PC-3 (cell line): Measurements from ENCODE around the gene UBE3D. TPM values are rescaled to one million over a fixed set of nuclear protein-coding genes. Genes with fewer than 3 reads are reported as not detected.

Experiments
- ATAC-seq: fragments of 200-7000 bp; cut with Tn5 transposase; 2 replicates; pipeline ENCODE4 v1.9.1; 2020; ENCODE audit warnings: mild to moderate bottlenecking, moderate library complexity
- BruUV-seq: library from RNA; stranded (reverse); fragments of 400-500 nt; replicated peaks from 2 replicates; lab custom pipeline; 2021; lab: Mats Ljungman, UMichigan
- CTCF ChIA-PET: fragments of 300-600 bp; sonication (Branson Sonifier 250); formaldehyde crosslinking; loops from one replicate; lab custom pipeline; 2022; ENCODE audit warnings: antibody characterized with exemption; lab: Charles Lee
- POLR2A ChIA-PET: fragments of 300-600 bp; sonication (Branson Sonifier 250); formaldehyde crosslinking; loops from one replicate; lab custom pipeline; 2022; ENCODE audit warnings: antibody characterized with exemption; ENCODE audit not compliant: unreplicated experiment; lab: Charles Lee
- DNase-seq: peaks from one replicate; pipeline ENCODE4 v3.0.0-alpha.2; 2015
- H2AFZ ChIP-seq: fragments of 300-600 bp; sonication (generic); 2 replicates; pipeline ENCODE4 v1.6.0; 2016; ENCODE audit warnings: antibody characterized with exemption, low read length
- H3F3A ChIP-seq: fragments of 300-600 bp; sonication (generic); one replicate; pipeline ENCODE4 v1.6.0; 2017; ENCODE audit warnings: antibody characterized with exemption, low read length, control low read depth, mild to moderate bottlenecking; ENCODE audit not compliant: unreplicated experiment
- H3K27ac ChIP-seq: fragments of 300-600 bp; sonication (generic); 2 replicates; pipeline ENCODE4 v1.5.1; 2016; ENCODE audit warnings: mild to moderate bottlenecking, low read length
- H3K27me3 ChIP-seq: fragments of 300-600 bp; sonication (generic); 2 replicates; pipeline ENCODE4 v1.6.1; 2016; ENCODE audit warnings: low read length, mixed read lengths
- H3K36me3 ChIP-seq: fragments of 300-600 bp; sonication (generic); 2 replicates; pipeline ENCODE4 v1.6.1; 2016; ENCODE audit warnings: low read depth, mixed run types, low read length, mixed read lengths
- H3K4me1 ChIP-seq: fragments of 300-600 bp; sonication (generic); 2 replicates; pipeline ENCODE4 v1.5.1; 2016; ENCODE audit warnings: low read length; ENCODE audit not compliant: insufficient read depth
- H3K4me2 ChIP-seq: fragments of 300-600 bp; sonication (generic); 2 replicates; pipeline ENCODE4 v1.6.0; 2016; ENCODE audit warnings: low read length
- H3K4me3 ChIP-seq: fragments of 300-600 bp; sonication (generic); 2 replicates; pipeline ENCODE4 v1.5.1; 2016; ENCODE audit warnings: mild to moderate bottlenecking, low read length, mixed read lengths
- H3K79me2 ChIP-seq: fragments of 300-600 bp; sonication (generic); 2 replicates; pipeline ENCODE4 v1.6.1; 2017; ENCODE audit warnings: low read length, mixed read lengths
- H3K9ac ChIP-seq: fragments of 300-600 bp; sonication (generic); 2 replicates; pipeline ENCODE4 v1.6.0; 2016; ENCODE audit warnings: mild to moderate bottlenecking, low read length
- H3K9me2 ChIP-seq: fragments of 300-600 bp; sonication (generic); replicated peaks from 2 replicates; pipeline ENCODE4 v1.6.1; 2016; ENCODE audit warnings: mixed run types, low read length, mixed read lengths
- H3K9me3 ChIP-seq: fragments of 300-600 bp; sonication (generic); 2 replicates; pipeline ENCODE4 v1.6.1; 2016; ENCODE audit warnings: low read length, mixed read lengths
- H4K20me1 ChIP-seq: fragments of 300-600 bp; sonication (generic); 2 replicates; pipeline ENCODE4 v1.6.1; 2016; ENCODE audit warnings: low read length, mixed read lengths
- EZH2 ChIP-seq: fragments of 300-600 bp; sonication (generic); IDR thresholded peaks from one replicate; pipeline ENCODE4 v1.6.1; 2017; ENCODE audit warnings: antibody characterized with exemption, mild to moderate bottlenecking, low read length; ENCODE audit not compliant: unreplicated experiment
- EZH2phosphoT487 ChIP-seq: fragments of 300-600 bp; sonication (generic); IDR thresholded peaks from 2 replicates; pipeline ENCODE4 v1.6.1; 2018; ENCODE audit warnings: mild to moderate bottlenecking, antibody characterized with exemption, low read length, borderline replicate concordance
- intact Hi-C: fragments of 100-400 bp; cut with micrococcal nuclease; formaldehyde crosslinking; loops from 2 replicates; pipeline ENCODE4 v1.9.0; 2023
- total RNA-seq: library from RNA; depleted of rRNA; stranded (reverse); fragments of >200 nt; gene quantifications from 2 replicates; pipeline ENCODE4 v1.2.3, GENCODE V29; 2014
- TF ChIP-seq, protein P1 (sequence below): fragments of 300-600 bp; sonication (generic); conservative IDR thresholded peaks from 2 replicates; pipeline ENCODE4 v1.5.1; 2017; ENCODE audit warnings: antibody characterized with exemption, low read depth, mild to moderate bottlenecking, low read length

Gene UBE3D
- total RNA-seq, 1 experiment from 2014 or later = 5.0 TPM

DNA sequence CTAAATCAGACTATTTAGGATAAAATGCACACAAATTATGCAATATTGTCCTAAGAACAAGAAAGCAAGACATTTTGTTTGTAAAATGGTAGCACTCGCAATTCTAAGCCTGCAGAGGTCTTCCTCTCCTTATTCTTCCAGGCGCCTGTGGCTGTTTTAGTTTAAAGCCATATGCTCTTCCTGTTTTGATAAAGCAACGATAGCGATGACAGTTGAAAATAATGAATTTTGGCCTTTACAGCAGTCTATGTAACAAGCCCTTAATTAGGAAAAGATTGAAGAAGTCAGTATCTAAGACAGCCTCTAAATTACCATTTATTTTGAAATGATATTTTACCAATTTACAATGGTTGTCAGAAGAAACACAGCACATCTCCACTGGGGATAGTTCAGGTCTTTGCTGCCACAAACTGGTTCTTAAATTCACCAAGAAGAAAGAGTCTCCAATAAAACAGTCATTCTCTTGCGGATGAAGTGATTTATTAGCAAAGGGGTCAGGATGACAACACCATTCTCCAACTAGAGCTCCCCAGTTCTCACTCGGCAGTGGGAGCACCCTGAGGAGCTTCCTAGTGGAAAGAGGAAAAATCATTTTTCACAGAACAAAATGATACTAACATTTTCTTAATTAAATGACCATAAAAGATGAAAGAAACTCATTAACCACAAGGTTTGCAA is 21.4 kb downstream of the UBE3D start:
- no peaks in the 10 kb centered on the region; the same call in 1 of the 2 replicates for H3K36me3 ChIP-seq
- H3K4me2 ChIP-seq = no peak overlapping the region
- no peak overlapping the region for H3K9ac ChIP-seq
- POLR2A ChIA-PET = no interaction called here
- intact Hi-C loops = no loop called here
- ATAC-seq = no peak
- no peaks in the 10 kb centered on the region for H3K9me3 ChIP-seq
- no TSS peak for BruUV-seq
- H3K79me2 ChIP-seq = no peaks in the 10 kb centered on the region
- no peak for DNase-seq
- CTCF ChIA-PET = no interaction called here
- H3K4me3 ChIP-seq = no peak overlapping the region
- H2AFZ ChIP-seq = no peak overlapping the region
- H3K9me2 ChIP-seq = no peaks in the 10 kb centered on the region
- H3F3A ChIP-seq = no peaks in the 10 kb centered on the region
- no peak overlapping the region for H3K27ac ChIP-seq
- H3K27me3 ChIP-seq = no peaks in the 10 kb centered on the region
- H4K20me1 ChIP-seq = no peaks in the 10 kb centered on the region
- H3K4me1 ChIP-seq = no peaks in the 10 kb centered on the region
- TF ChIP-seq, protein P1, sequence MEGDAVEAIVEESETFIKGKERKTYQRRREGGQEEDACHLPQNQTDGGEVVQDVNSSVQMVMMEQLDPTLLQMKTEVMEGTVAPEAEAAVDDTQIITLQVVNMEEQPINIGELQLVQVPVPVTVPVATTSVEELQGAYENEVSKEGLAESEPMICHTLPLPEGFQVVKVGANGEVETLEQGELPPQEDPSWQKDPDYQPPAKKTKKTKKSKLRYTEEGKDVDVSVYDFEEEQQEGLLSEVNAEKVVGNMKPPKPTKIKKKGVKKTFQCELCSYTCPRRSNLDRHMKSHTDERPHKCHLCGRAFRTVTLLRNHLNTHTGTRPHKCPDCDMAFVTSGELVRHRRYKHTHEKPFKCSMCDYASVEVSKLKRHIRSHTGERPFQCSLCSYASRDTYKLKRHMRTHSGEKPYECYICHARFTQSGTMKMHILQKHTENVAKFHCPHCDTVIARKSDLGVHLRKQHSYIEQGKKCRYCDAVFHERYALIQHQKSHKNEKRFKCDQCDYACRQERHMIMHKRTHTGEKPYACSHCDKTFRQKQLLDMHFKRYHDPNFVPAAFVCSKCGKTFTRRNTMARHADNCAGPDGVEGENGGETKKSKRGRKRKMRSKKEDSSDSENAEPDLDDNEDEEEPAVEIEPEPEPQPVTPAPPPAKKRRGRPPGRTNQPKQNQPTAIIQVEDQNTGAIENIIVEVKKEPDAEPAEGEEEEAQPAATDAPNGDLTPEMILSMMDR = no peak
- no peak for TF ChIP-seq EZH2
- TF ChIP-seq EZH2phosphoT487 = no peak

DNA sequence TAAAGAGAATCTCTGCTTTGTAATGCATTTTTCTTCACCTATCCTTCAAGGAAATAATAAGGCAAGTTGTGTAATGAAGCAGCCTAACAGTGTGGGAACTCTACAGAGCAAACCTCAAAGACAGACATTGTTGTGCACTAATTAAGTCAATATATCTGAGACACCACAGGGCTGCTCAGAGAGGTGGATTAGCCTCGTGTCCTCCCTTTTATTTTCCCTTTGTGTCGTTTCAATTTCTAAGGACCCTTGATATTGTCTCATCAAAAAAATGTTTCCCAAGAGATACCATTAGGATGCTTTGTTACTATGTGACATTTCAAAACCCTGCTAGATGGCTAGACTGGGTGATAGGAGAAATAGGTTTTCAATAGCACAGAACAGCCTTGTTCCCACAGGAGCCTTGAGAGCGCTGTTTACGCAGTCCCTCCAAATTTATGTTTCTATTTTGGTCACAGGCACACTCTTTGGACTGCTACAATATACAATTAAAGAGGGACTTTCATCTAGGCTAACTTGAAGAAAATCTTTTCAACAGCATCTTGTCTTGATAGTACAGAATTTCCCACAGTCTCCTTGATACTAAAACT is 23.1 kb downstream of the UBE3D start:
- TF ChIP-seq EZH2phosphoT487 (no peak), EZH2 (no peak)
- TF ChIP-seq, protein P1 = no peak
- intact Hi-C loops = no loop called here
- BruUV-seq = no TSS peak
- DNase-seq (no peak), ATAC-seq (no peak)
- H3K27me3 ChIP-seq = no peaks in the 10 kb centered on the region
- no peak overlapping the region for H2AFZ ChIP-seq
- no peak overlapping the region for H3K4me2 ChIP-seq
- H3K4me3 ChIP-seq = no peak overlapping the region
- no peaks in the 10 kb centered on the region for H4K20me1 ChIP-seq
- ChIA-PET POLR2A (no interaction called here), CTCF (no interaction called here)
- H3K27ac ChIP-seq = no peak overlapping the region
- H3F3A ChIP-seq = no peaks in the 10 kb centered on the region
- H3K36me3 ChIP-seq = no peaks in the 10 kb centered on the region
- H3K79me2 ChIP-seq = no peaks in the 10 kb centered on the region
- H3K9me2 ChIP-seq = no peaks in the 10 kb centered on the region
- no peaks in the 10 kb centered on the region for H3K9me3 ChIP-seq
- H3K4me1 ChIP-seq = peaks cover 12% of the 10 kb centered on the region
- H3K9ac ChIP-seq = no peak overlapping the region

DNA sequence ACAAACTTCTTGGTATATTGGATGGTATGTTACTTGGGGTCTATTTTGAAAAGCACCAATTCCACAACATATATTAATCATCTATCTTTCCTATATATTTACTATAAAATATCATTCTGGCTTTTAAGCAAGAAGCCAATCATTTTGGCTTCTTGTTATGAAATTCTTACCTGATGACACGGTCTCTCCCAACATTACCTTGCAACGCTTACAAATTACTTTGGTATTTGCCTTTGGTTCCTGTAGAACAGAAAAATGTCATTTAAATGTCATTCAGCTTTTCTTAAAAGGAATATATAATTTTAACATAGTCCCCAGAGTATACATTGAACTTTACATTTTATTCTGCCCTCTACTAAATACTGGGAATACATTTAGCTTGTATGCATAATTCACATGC is 27.4 kb downstream of the UBE3D start:
- H3K9me3 ChIP-seq = no peaks in the 10 kb centered on the region
- H3K9ac ChIP-seq = no peak overlapping the region
- ATAC-seq = peak; percentile 31; the same call in 1 of the 2 replicates
- H3K4me1 ChIP-seq = peaks cover 12% of the 10 kb centered on the region
- H3K9me2 ChIP-seq = no peaks in the 10 kb centered on the region
- intact Hi-C loops = no loop called here
- TF ChIP-seq, protein P1 = no peak
- no peak for TF ChIP-seq EZH2
- H3K4me3 ChIP-seq = no peak overlapping the region
- H3K79me2 ChIP-seq = no peaks in the 10 kb centered on the region
- no TSS peak for BruUV-seq
- peaks cover 3% of the 10 kb centered on the region; the same call in 1 of the 2 replicates for H3K36me3 ChIP-seq
- CTCF ChIA-PET = no interaction called here
- no peak overlapping the region for H3K27ac ChIP-seq
- H3K27me3 ChIP-seq = no peaks in the 10 kb centered on the region
- no peak overlapping the region for H2AFZ ChIP-seq
- H3K4me2 ChIP-seq = peak overlapping the region; percentile 5; the same call in 1 of the 2 replicates
- POLR2A ChIA-PET = interaction anchor here (0.6 kb wide), 2 partner anchors 47 to 50 kb away, joined by 4 read pairs; no protein-coding TSS in a partner anchor
- no peaks in the 10 kb centered on the region for H4K20me1 ChIP-seq
- DNase-seq = peak; percentile 66
- H3F3A ChIP-seq = no peaks in the 10 kb centered on the region
